SJSA1 (cell line): ENCODE measurements around the gene SYNJ2. TPM values are rescaled to one million over a fixed set of nuclear protein-coding genes. Genes with fewer than 3 reads are reported as not detected.

Source experiments
- DNase-seq, 2 experiments: peaks; one replicate each; pipeline ENCODE4 v3.0.0-alpha.2; 2015 to 2020; ENCODE audit warnings: low spot score in 2 of 2, low read depth in 1 of 2
- H3K27ac ChIP-seq: fragments of 250-450 bp; sonication (Bioruptor Pico); 2 replicates; pipeline ENCODE4 v1.5.1; 2020; ENCODE audit warnings: mild to moderate bottlenecking, moderate library complexity
- H3K27me3 ChIP-seq: fragments of 250-450 bp; sonication (Bioruptor Pico); replicated peaks from 2 replicates; pipeline ENCODE4 v1.5.1; 2020; ENCODE audit warnings: mild to moderate bottlenecking, moderate library complexity
- H3K36me3 ChIP-seq: fragments of 250-450 bp; sonication (Bioruptor Pico); 2 replicates; pipeline ENCODE4 v1.5.1; 2020; ENCODE audit warnings: mild to moderate bottlenecking
- H3K4me1 ChIP-seq: fragments of 250-450 bp; sonication (Bioruptor Pico); replicated peaks from 2 replicates; pipeline ENCODE4 v1.6.1; 2021; ENCODE audit warnings: mild to moderate bottlenecking
- H3K4me3 ChIP-seq: fragments of 250-450 bp; sonication (Bioruptor Pico); 2 replicates; pipeline ENCODE4 v1.5.1; 2020; ENCODE audit warnings: mild to moderate bottlenecking
- H3K9me3 ChIP-seq: fragments of 250-450 bp; sonication (Bioruptor Pico); replicated peaks from 2 replicates; pipeline ENCODE4 v1.5.1; 2020; ENCODE audit warnings: mild to moderate bottlenecking
- total RNA-seq: library from RNA; depleted of rRNA; stranded (reverse); fragments of >200 nt; shearing (Covaris generic); gene quantifications from 2 replicates; pipeline ENCODE4 v1.2.3, GENCODE V29; 2014

Gene SYNJ2
- total RNA-seq, 1 experiment from 2014 or later, result 23.7 TPM

- no peaks in the 10 kb centered on the region for H3K9me3 ChIP-seq
- H3K27me3 ChIP-seq, result no peaks in the 10 kb centered on the region
- DNase-seq, result no peak
- no peak overlapping the region for H3K4me3 ChIP-seq
- H3K36me3 ChIP-seq, result peaks cover 29% of the 10 kb centered on the region
- no peak overlapping the region for H3K27ac ChIP-seq
- peaks cover 43% of the 10 kb centered on the region for H3K4me1 ChIP-seq
Measured at GRCh38 chr6:158022749-158023596, 41.3 kb downstream of the SYNJ2 start.

GRCh38 chr6:158023597-158023939, 41.9 kb downstream of the SYNJ2 start:
- H3K27me3 ChIP-seq, result no peaks in the 10 kb centered on the region
- DNase-seq, result no peak
- H3K4me1 ChIP-seq, result peaks cover 46% of the 10 kb centered on the region
- no peaks in the 10 kb centered on the region for H3K9me3 ChIP-seq
- H3K4me3 ChIP-seq, result no peak overlapping the region
- peaks cover 26% of the 10 kb centered on the region for H3K36me3 ChIP-seq
- H3K27ac ChIP-seq, result no peak overlapping the region

DNA sequence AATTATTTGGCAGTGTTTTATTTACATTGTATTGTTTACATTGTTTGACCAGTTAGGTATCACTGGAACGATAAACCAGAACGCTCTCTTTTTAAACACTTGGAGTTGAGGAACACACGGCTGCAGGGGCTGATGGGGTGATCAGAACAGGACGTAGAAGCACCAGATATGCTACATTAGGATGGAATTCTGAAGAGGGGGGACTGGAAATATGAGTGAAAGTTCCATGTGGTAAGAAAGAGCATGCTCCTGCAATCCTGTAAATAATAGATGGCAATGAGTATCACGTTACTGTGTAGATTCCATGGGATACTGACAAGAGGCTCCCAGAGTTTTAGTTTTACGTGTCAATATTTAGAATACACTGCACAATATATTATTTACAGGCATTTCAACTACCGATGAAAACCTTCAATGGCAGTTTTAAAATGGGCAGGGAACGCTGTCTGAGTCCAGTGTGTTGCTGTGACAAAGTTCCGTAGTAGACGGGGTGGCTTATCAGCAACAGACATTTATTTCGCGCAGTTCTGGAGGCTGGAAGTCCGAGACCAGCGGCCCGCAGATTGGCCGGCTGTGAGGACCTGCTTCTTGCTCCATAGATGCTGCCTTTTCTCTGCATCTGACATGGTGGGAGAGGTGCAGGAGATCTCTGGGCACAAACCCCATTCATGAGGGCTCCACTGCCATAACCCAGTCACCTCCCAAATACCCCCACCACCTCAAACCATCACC, 43.1 kb downstream of the SYNJ2 start:
- peaks cover 20% of the 10 kb centered on the region for H3K36me3 ChIP-seq
- H3K27me3 ChIP-seq, result no peaks in the 10 kb centered on the region
- no peaks in the 10 kb centered on the region for H3K9me3 ChIP-seq
- H3K4me3 ChIP-seq, result no peak overlapping the region
- peaks cover 38% of the 10 kb centered on the region for H3K4me1 ChIP-seq
- no peak overlapping the region for H3K27ac ChIP-seq
- DNase-seq, result no peak

DNA sequence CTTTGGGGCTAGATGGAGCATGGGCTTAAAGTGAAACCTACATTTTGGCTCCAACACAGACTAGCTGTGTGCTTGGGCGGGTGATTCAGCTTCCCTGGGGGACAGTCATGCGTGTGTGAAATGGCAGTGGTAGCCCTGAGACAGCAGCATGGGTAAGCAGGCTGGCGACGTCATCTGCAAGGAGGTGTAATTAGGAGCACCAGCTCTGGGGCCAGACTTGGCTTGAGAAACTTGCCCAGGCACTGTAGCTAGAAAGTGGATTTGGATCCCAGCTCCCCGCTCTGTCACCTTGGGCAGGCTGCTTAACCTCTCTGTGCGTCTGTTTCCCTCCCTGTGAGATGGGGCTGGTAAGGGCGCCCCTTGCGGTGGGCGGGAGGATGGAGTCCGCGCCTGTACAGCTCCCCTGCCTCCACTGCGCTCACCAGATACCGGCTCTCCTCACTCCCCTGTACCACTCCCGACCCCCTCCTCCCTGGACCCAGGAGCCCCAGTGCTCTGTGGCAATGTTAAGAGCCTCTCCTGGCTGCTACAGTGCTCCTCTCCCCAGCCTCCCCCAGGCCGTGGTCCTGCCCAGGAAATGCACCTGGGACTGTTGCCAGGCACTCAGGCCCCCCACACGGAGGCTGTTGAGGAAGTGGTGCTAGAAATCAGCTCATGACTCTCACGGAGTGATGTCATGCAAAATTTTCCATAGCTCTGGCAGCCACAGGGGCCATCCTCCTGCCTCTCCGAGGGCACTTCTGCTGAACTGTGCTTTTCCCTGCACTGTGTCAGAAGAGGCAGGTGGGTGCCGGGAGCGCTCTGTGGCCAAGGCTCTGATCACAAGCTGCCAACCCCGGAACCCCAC, 44.6 kb downstream of the SYNJ2 start:
- Histone ChIP-seq H3K27me3 (no peaks in the 10 kb centered on the region), H3K4me3 (peak overlapping the region; percentile 10), H3K9me3 (no peaks in the 10 kb centered on the region), H3K4me1 (peaks cover 49% of the 10 kb centered on the region), H3K36me3 (peaks cover 14% of the 10 kb centered on the region), H3K27ac (peak overlapping the region; percentile 86)
- DNase-seq, result peak; percentile 95 to 96

DNA sequence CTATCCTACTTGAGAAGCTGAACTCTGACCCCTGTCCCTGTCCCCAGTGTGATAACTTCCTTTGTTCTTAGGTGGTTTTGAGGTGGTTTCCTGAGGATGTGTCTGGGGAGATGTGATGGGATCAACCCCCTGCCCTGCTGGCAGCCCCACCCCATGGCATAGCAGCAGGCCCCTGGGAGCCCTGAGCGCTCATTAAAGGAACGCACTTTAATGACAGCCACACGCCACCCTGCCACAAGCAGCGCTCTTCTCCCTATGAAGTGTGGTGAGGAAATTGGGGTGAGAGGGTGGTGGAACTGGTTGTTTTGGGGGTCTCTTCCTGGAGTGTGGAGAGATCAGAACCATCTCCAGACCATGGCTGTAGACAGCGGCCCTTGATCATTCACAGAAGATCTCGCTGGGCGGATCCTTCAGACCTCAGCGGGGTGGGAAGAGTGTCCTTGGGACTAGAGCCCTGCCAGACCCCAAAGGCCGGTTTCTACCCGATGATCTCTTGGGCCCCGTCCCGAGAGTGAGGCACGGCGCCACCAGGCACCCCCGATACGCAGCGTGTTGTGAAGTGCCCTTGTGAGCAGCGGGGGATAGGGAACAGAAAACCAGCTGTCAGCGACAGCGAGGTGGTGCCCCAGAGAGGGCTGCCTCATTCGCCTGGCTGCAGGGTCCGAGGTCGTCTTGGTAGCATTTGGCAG, 45.4 kb downstream of the SYNJ2 start:
- H3K9me3 ChIP-seq, result no peaks in the 10 kb centered on the region
- no peak for DNase-seq
- H3K27me3 ChIP-seq, result no peaks in the 10 kb centered on the region
- no peak overlapping the region; the same call in 1 of the 2 replicates for H3K4me3 ChIP-seq
- H3K27ac ChIP-seq, result peak overlapping the region; percentile 86
- H3K4me1 ChIP-seq, result peaks cover 56% of the 10 kb centered on the region
- peaks cover 13% of the 10 kb centered on the region for H3K36me3 ChIP-seq

- peaks cover 13% of the 10 kb centered on the region for H3K36me3 ChIP-seq
- H3K4me3 ChIP-seq, result no peak overlapping the region
- DNase-seq, result no peak
- no peaks in the 10 kb centered on the region for H3K9me3 ChIP-seq
- H3K4me1 ChIP-seq, result peaks cover 63% of the 10 kb centered on the region
- H3K27me3 ChIP-seq, result no peaks in the 10 kb centered on the region
- peak overlapping the region; percentile 86; the same call in 1 of the 2 replicates for H3K27ac ChIP-seq
Measured at GRCh38 chr6:158027590-158028285, 46.1 kb downstream of the SYNJ2 start.

DNA sequence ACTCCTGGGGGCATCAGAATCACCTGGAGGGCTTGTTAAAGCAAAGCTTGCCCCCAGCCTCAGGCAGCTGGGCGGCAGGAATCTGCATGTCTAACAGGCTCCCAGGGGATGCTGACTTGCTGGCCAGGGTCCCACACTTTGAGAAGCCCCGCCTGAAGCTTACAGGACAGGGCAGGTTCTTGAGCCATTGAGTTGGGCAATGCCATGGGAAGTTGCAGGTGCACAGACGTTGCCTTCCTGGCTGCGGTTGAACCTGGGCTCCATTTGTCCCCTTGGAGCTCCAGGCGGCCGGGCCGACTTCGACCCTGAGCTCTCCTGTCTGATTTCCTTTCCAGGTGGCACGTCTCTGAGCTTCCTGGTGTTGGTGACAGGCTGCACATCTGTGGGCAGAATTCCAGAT, 46.8 kb downstream of the SYNJ2 start:
- H3K27ac ChIP-seq, result no peak overlapping the region
- no peaks in the 10 kb centered on the region for H3K27me3 ChIP-seq
- peaks cover 63% of the 10 kb centered on the region for H3K4me1 ChIP-seq
- DNase-seq, result no peak
- H3K36me3 ChIP-seq, result peaks cover 18% of the 10 kb centered on the region
- no peaks in the 10 kb centered on the region for H3K9me3 ChIP-seq
- H3K4me3 ChIP-seq, result no peak overlapping the region

DNA sequence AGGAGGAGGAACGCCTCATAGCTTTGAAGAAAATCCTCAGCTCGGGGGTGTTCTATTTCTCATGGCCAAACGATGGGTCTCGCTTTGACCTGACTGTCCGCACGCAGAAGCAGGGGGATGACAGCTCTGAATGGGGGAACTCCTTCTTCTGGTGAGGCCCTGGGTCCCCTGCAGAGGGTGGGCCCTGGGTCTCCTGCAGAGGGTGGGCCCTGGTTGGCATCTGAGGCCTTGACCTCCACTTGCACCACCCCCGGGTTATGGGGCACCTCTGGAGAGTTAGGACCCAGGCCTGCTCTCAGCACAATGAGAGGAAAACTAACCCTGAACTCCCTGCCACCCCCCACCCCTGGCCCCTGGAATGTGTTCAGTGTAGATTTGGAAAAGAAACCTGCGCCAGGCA, 47.2 kb downstream of the SYNJ2 start:
- H3K9me3 ChIP-seq, result no peaks in the 10 kb centered on the region
- H3K27me3 ChIP-seq, result no peaks in the 10 kb centered on the region
- H3K4me1 ChIP-seq, result peaks cover 63% of the 10 kb centered on the region
- no peak for DNase-seq
- H3K27ac ChIP-seq, result no peak overlapping the region
- H3K4me3 ChIP-seq, result no peak overlapping the region
- H3K36me3 ChIP-seq, result peaks cover 22% of the 10 kb centered on the region

GRCh38 chr6:158029668-158030230, 48.1 kb downstream of the SYNJ2 start:
- no peak for DNase-seq
- Histone ChIP-seq H3K9me3 (no peaks in the 10 kb centered on the region), H3K4me1 (peaks cover 59% of the 10 kb centered on the region), H3K36me3 (peaks cover 22% of the 10 kb centered on the region), H3K4me3 (no peak overlapping the region), H3K27me3 (no peaks in the 10 kb centered on the region), H3K27ac (no peak overlapping the region)

DNA sequence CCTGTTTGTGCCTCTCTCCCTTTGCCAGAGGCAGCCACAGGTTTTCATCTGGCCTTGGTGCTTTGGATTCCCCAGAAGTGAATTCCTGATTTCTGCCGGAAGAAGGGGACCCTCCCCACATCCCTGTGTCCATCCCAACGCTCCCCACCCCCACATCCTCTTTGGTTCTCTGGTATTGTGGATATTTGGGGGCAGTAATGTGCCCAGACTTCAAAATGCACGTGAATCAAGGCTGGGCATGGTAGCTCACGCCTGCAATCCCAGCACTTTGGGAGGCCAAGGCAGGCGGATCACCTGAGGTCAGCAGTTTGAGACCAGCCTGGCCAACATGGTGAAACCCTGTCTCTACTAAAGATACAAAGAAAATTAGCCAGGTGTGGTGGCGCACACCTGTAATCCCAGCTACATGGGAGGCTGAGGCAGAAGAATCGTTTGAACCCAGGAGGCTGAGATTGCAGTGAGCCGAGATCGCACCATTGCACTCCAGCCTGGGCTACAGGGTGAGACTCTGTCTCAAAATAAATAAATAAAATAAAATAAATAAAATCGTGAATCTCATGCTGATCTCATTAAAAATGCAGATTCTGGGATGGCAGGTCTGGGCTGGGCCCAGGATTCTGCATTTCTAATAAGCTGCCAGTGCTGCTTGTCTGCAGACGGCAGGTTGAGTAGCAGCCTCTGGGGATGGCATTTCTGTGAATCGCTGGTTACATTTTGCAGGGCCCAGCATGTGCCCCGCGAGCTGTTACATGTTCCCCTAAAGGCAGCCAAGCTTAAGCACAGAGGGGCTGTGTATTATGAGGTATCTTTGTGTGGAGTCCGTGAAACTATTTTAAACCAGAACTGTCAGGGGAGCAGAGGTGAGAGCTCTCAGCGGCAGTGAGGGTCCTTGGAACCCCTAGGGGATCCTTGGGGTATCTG, 49.0 kb downstream of the SYNJ2 start:
- Histone ChIP-seq H3K27me3 (no peaks in the 10 kb centered on the region), H3K4me1 (peaks cover 52% of the 10 kb centered on the region), H3K36me3 (peaks cover 22% of the 10 kb centered on the region), H3K4me3 (no peak overlapping the region), H3K9me3 (no peaks in the 10 kb centered on the region), H3K27ac (peak overlapping the region; percentile 64)
- no peak for DNase-seq

GRCh38 chr6:158031381-158032353, 50.0 kb downstream of the SYNJ2 start:
- no peaks in the 10 kb centered on the region for H3K27me3 ChIP-seq
- H3K4me3 ChIP-seq, result no peak overlapping the region
- peak; percentile 73 to 89 for DNase-seq
- peaks cover 28% of the 10 kb centered on the region for H3K36me3 ChIP-seq
- peak overlapping the region; percentile 64 for H3K27ac ChIP-seq
- no peaks in the 10 kb centered on the region for H3K9me3 ChIP-seq
- peaks cover 48% of the 10 kb centered on the region for H3K4me1 ChIP-seq
